Esophagus muscularis mucosa (tissue), 4 donors: ENCODE data around the gene ANKRD13D. TPM values are rescaled to one million over a fixed set of nuclear protein-coding genes. Genes with fewer than 3 reads are reported as not detected.

Experiments
- DNase-seq: peaks from one replicate; pipeline ENCODE4 v3.0.0-alpha.2; 2017; ENCODE audit errors: extremely low spot score
- H3K27ac ChIP-seq, 4 donors: fragments of 200-600 bp; sonication (generic); replicated peaks in 1 of 4; 1 replicate in 3 of 4; 2 replicates in 1 of 4; pipeline ENCODE4 v1.5.1; 2016 to 2019; ENCODE audit warnings: mild to moderate bottlenecking in 1 of 4
- H3K27me3 ChIP-seq, 4 donors: fragments of 200-600 bp; sonication (generic); one replicate each; pipeline versions ENCODE4 v1.5.1 to v1.6.0; 2016 to 2019
- H3K36me3 ChIP-seq, 4 donors: fragments of 200-600 bp; sonication (generic); one replicate each; pipeline ENCODE4 v1.5.1; 2016 to 2019
- H3K4me1 ChIP-seq, 4 donors: fragments of 200-600 bp; sonication (generic); one replicate each; pipeline ENCODE4 v1.5.1; 2016 to 2019
- H3K4me3 ChIP-seq, 4 donors: fragments of 200-600 bp; sonication (generic); 1 replicate in 2 of 4; 2 replicates in 2 of 4; pipeline ENCODE4 v1.5.1; 2016 to 2019; ENCODE audit warnings: mild to moderate bottlenecking in 4 of 4, moderate library complexity in 1 of 4
- H3K9me3 ChIP-seq, 4 donors: fragments of 200-600 bp; sonication (generic); 1 replicate in 3 of 4; 2 replicates in 1 of 4; pipeline ENCODE4 v1.5.1; 2016 to 2019
- EP300 ChIP-seq: sonication (generic); formaldehyde crosslinking; IDR thresholded peaks from one replicate; pipeline ENCODE4 v1.6.1; 2017; ENCODE audit warnings: antibody characterized with exemption
- POLR2A ChIP-seq: fragments of 450-650 bp; IDR thresholded peaks from one replicate; pipeline ENCODE4 v1.6.1; 2017; ENCODE audit warnings: antibody characterized with exemption, moderate library complexity, mild to moderate bottlenecking, low read depth
- POLR2AphosphoS5 ChIP-seq, 2 donors: sonication (generic); formaldehyde crosslinking; IDR thresholded peaks; one replicate each; pipeline ENCODE4 v1.6.1; 2017; ENCODE audit warnings: antibody characterized with exemption in 2 of 2
- WGBS: methylation state at CpG from one replicate; pipeline ENCODE4 v1.1.5; 2018; 5-methylcytosine and 5-hydroxymethylcytosine counted together
- intact Hi-C: fragments of 100-400 bp; cut with DNase I; formaldehyde crosslinking; loops from one replicate; pipeline ENCODE4 v1.15.1; 2023
- total RNA-seq, 4 donors: library from RNA; depleted of rRNA; stranded (reverse); fragments of >200 nt; gene quantifications; one replicate each; pipeline versions ENCODE4 v1.1.0 to v1.2.1, GENCODE V29; 2016
- TF ChIP-seq, protein P1 (sequence below), 3 experiments: fragments of 200-600 bp in 2 of 3; fragments of 450-650 bp in 1 of 3; sonication (generic) in 2 of 3; IDR thresholded peaks; one replicate each; pipeline ENCODE4 v1.5.1; 2017 to 2019; ENCODE audit warnings: antibody characterized with exemption in 3 of 3, mild to moderate bottlenecking in 2 of 3, moderate library complexity in 1 of 3

ANKRD13D gene
- total RNA-seq, 4 donors from 2014 or later, result 27.7 to 53.0 (median 39.5) TPM

DNA sequence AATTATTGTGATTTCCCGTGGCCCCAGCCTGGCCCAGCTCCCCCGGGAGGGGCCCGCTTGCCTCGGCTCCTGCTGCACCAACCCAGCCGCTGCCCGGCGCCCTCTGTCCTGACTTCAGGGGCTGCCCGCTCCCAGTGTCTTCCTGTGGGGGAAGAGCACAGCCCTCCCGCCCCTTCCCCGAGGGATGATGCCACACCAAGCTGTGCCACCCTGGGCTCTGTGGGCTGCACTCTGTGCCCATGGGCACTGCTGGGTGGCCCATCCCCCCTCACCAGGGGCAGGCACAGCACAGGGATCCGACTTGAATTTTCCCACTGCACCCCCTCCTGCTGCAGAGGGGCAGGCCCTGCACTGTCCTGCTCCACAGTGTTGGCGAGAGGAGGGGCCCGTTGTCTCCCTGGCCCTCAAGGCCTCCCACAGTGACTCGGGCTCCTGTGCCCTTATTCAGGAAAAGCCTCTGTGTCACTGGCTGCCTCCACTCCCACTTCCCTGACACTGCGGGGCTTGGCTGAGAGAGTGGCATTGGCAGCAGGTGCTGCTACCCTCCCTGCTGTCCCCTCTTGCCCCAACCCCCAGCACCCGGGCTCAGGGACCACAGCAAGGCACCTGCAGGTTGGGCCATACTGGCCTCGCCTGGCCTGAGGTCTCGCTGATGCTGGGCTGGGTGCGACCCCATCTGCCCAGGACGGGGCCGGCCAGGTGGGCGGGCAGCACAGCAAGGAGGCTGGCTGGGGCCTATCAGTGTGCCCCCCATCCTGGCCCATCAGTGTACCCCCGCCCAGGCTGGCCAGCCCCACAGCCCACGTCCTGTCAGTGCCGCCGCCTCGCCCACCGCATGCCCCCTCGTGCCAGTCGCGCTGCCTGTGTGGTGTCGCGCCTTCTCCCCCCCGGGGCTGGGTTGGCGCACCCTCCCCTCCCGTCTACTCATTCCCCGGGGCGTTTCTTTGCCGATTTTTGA is 3.3 kb upstream of the ANKRD13D start:
- Histone ChIP-seq H3K27me3 (no peaks in the 10 kb centered on the region), H3K4me3 (no peak overlapping the region), H3K9me3 (no peaks in the 10 kb centered on the region), H3K36me3 (peaks cover 49 to 70% (median 64%) of the 10 kb centered on the region in 4 donors), H3K27ac (peak overlapping the region; percentile 88 to 98 (median 93)), H3K4me1 (peaks cover 35 to 72% (median 46%) of the 10 kb centered on the region in 4 donors)
- no peak for TF ChIP-seq POLR2AphosphoS5 (IDR thresholded peaks at IDR 0.05)
- no peak for TF ChIP-seq POLR2A
- TF ChIP-seq EP300, result no peak
- TF ChIP-seq, protein P1, sequence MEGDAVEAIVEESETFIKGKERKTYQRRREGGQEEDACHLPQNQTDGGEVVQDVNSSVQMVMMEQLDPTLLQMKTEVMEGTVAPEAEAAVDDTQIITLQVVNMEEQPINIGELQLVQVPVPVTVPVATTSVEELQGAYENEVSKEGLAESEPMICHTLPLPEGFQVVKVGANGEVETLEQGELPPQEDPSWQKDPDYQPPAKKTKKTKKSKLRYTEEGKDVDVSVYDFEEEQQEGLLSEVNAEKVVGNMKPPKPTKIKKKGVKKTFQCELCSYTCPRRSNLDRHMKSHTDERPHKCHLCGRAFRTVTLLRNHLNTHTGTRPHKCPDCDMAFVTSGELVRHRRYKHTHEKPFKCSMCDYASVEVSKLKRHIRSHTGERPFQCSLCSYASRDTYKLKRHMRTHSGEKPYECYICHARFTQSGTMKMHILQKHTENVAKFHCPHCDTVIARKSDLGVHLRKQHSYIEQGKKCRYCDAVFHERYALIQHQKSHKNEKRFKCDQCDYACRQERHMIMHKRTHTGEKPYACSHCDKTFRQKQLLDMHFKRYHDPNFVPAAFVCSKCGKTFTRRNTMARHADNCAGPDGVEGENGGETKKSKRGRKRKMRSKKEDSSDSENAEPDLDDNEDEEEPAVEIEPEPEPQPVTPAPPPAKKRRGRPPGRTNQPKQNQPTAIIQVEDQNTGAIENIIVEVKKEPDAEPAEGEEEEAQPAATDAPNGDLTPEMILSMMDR (IDR thresholded peaks at IDR 0.05), result no peak
- WGBS, result 73% methylated on average over 26 of the region's 39 CpGs
- intact Hi-C loops, result no loop called here
- DNase-seq, result no peak

DNA sequence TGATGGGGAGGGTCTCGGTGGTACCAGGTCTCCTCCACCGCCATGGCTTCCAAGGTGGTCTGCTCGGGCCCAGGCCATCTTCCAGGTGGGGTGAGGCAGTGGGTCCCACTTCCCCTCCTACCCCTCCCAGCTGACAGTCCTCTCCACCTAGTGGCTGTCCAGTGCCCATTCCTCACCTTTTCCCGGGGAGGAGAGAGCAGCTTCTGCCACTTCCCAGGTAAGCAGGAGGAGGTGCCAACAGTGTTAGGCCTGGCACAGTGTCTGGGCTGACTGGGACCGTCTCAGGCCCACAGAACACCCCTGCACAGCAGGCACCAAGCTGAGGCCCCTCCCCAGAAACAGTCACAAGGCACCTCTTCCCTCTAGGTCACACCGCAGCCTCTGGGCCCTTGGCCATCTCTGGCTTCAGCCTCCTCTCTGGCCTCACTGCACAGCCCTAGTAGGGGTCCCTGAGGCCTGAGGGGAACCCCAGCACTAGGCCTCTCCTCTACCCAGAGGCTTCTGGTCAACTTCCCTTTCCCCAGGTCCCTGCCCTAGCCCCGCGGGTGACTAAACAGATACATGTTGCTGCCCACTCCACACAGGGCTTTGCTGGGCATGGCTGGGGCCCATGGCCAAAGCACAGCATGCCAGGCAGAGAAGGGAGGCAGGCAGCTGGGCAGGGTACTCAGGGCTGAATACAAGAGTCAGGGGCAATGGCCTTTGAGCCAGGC is 2.3 kb upstream of the ANKRD13D start:
- Histone ChIP-seq H3K27me3 (no peaks in the 10 kb centered on the region), H3K9me3 (no peaks in the 10 kb centered on the region), H3K36me3 (peaks cover 39 to 69% (median 62%) of the 10 kb centered on the region in 4 donors), H3K4me3 (no peak overlapping the region), H3K27ac (peak overlapping the region; percentile 88 to 98 (median 93)), H3K4me1 (peaks cover 36 to 79% (median 54%) of the 10 kb centered on the region in 4 donors)
- intact Hi-C loops, result no loop called here
- 69% methylated on average over 8 of the region's 8 CpGs for WGBS
- TF ChIP-seq EP300 (no peak), POLR2AphosphoS5 (IDR thresholded peaks at IDR 0.05) (peak in 1 of 2 donors; percentile 11)
- no peak for DNase-seq

DNA sequence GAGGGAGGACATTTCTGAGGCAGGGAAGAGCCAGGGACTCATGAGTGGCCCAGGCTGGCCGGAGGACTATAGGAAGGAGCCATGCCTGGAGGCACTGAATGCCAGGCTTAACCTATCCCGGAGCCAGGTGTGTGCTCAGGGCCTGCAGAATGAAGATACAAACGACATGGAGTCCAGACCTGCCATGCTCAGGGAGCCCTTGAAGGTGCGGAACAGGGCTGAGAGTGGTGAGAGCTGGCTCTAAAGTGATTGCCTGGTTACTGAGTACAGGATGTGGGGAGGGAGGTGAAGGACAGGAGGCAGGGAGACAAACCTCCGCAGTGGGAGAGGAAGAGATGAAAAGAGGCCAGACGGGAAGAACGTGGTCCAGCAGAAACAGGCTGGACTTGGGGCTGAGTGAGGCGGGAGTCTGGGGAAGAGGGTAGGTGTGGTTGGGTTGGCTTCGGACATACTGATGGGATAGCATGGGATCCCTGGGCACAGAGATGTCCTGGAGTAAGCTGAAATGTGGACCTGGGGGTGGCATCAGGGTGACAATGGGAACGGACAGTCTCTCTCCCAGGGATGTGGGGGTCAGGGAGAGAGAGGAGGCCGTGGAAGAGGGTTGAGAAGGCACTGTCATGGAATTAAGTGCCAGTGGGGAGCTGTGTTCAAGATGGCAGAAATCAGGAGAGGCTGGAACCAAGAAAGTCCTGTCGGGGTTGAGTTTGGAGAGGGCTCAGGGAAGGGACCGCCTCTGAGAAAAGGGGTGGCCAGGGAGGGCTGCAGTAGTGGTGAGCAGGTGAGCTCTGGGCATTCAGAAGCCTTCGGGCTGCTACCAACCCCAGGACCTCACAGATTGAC is 1.5 kb upstream of the ANKRD13D start:
- peaks cover 31 to 69% (median 60%) of the 10 kb centered on the region in 4 donors for H3K36me3 ChIP-seq
- 70% methylated on average over 14 of the region's 14 CpGs for WGBS

GRCh38 chr11:67288198-67288451 is 978 bp upstream of the ANKRD13D start:
- Histone ChIP-seq H3K27me3 (no peaks in the 10 kb centered on the region), H3K4me3 (peak overlapping the region; percentile 66 to 97 (median 74)), H3K27ac (peak overlapping the region; percentile 88 to 98 (median 93)), H3K4me1 (peaks cover 36 to 81% (median 67%) of the 10 kb centered on the region in 4 donors), H3K9me3 (no peaks in the 10 kb centered on the region), H3K36me3 (peaks cover 26 to 63% (median 54%) of the 10 kb centered on the region in 4 donors)
- 14% methylated on average over 4 of the region's 4 CpGs for WGBS
- no peak for TF ChIP-seq POLR2A
- TF ChIP-seq POLR2AphosphoS5 (IDR thresholded peaks at IDR 0.05), result no peak
- no peak for TF ChIP-seq EP300
- TF ChIP-seq, protein P1 (IDR thresholded peaks at IDR 0.05), result no peak
- intact Hi-C loops, result no loop called here
- no peak for DNase-seq

More for the DNA sequence above, 1.5 kb upstream of the ANKRD13D start:
- DNase-seq, result no peak
- TF ChIP-seq POLR2AphosphoS5 (IDR thresholded peaks at IDR 0.05) (no peak), EP300 (no peak), POLR2A (no peak)
- TF ChIP-seq, protein P1 (IDR thresholded peaks at IDR 0.05), result no peak
- intact Hi-C loops, result no loop called here
- H3K27me3 ChIP-seq, result no peaks in the 10 kb centered on the region
- H3K9me3 ChIP-seq, result no peaks in the 10 kb centered on the region
- H3K4me3 ChIP-seq, result peak overlapping the region; percentile 66 to 97 (median 74)
- peak overlapping the region; percentile 88 to 98 (median 93) for H3K27ac ChIP-seq
- peaks cover 36 to 80% (median 61%) of the 10 kb centered on the region in 4 donors for H3K4me1 ChIP-seq
